Dermis microvascular lymphatic vessel endothelial cell (primary cell): Measurements from ENCODE around the gene SLMAP. TPM values are rescaled to one million over a fixed set of nuclear protein-coding genes. Genes with fewer than 3 reads are reported as not detected.

Source experiments
- DNase-seq, 2 donors: peaks; one replicate each; pipeline versions ENCODE4 v3.0.0 to v3.0.0-alpha.2; 2010; ENCODE audit warnings: low read depth in 2 of 2
- total RNA-seq: library from RNA; depleted of rRNA; stranded (reverse); fragments of >200 nt; gene quantifications from 2 replicates; pipeline ENCODE4 v1.2.1, GENCODE V29; 2014

Gene SLMAP
- 26.9 and 29.5 TPM in 2 replicates for total RNA-seq

GRCh38 chr3:57755741-57756527 is at the start of gene SLMAP:
Gene SLMAP, plus strand, starts transcription at chr3:57756309. Its CDS starts 1,343 bp downstream, at chr3:57757652.
- peak; percentile 88 to 94 for DNase-seq

GRCh38 chr3:57706462-57706861 is 49.6 kb upstream of the SLMAP start:
- DNase-seq, result no peak

GRCh38 chr3:57709031-57709430 is 47.1 kb upstream of the SLMAP start:
- DNase-seq, result no peak

GRCh38 chr3:57709559-57709958 is 46.5 kb upstream of the SLMAP start:
- DNase-seq, result peak in 1 of 2 donors; percentile 36

GRCh38 chr3:57715686-57716085 is 40.4 kb upstream of the SLMAP start:
- DNase-seq, result no peak

GRCh38 chr3:57717205-57717868 is 38.8 kb upstream of the SLMAP start:
- no peak for DNase-seq

GRCh38 chr3:57718118-57718517 is 38.0 kb upstream of the SLMAP start:
- no peak for DNase-seq

- DNase-seq, result no peak
Observed at GRCh38 chr3:57726397-57726796, 29.7 kb upstream of the SLMAP start.

GRCh38 chr3:57727106-57727505 is 29.0 kb upstream of the SLMAP start:
- no peak for DNase-seq

GRCh38 chr3:57729334-57730045 is 26.6 kb upstream of the SLMAP start:
- DNase-seq, result no peak

GRCh38 chr3:57730682-57731081 is 25.4 kb upstream of the SLMAP start:
- DNase-seq, result no peak

- no peak for DNase-seq
Observed at GRCh38 chr3:57731311-57731710, 24.8 kb upstream of the SLMAP start.

- no peak for DNase-seq
Observed at GRCh38 chr3:57733790-57734189, 22.3 kb upstream of the SLMAP start.

GRCh38 chr3:57735405-57735804 is 20.7 kb upstream of the SLMAP start:
- no peak for DNase-seq

- no peak for DNase-seq
Observed at GRCh38 chr3:57737840-57738239, 18.3 kb upstream of the SLMAP start.

GRCh38 chr3:57738391-57738790 is 17.7 kb upstream of the SLMAP start:
- no peak for DNase-seq

- DNase-seq, result no peak
Observed at GRCh38 chr3:57740027-57740426, 16.1 kb upstream of the SLMAP start.

- DNase-seq, result no peak
Observed at GRCh38 chr3:57743496-57743895, 12.6 kb upstream of the SLMAP start.

GRCh38 chr3:57745101-57745500 is 11.0 kb upstream of the SLMAP start:
- DNase-seq, result no peak

GRCh38 chr3:57746156-57747010 is 9.7 kb upstream of the SLMAP start:
- no peak for DNase-seq

GRCh38 chr3:57749542-57749941 is 6.6 kb upstream of the SLMAP start:
- DNase-seq, result no peak
